HG03064 (cell line): ENCODE results near the gene NRXN3.

Experiments used
- ATAC-seq: cut with Tn5 transposase; IDR thresholded peaks from one replicate; pipeline ENCODE4 v1.9.1; 2021; ENCODE audit warnings: low read depth; ENCODE audit not compliant: unreplicated experiment

The NRXN3 gene

DNA sequence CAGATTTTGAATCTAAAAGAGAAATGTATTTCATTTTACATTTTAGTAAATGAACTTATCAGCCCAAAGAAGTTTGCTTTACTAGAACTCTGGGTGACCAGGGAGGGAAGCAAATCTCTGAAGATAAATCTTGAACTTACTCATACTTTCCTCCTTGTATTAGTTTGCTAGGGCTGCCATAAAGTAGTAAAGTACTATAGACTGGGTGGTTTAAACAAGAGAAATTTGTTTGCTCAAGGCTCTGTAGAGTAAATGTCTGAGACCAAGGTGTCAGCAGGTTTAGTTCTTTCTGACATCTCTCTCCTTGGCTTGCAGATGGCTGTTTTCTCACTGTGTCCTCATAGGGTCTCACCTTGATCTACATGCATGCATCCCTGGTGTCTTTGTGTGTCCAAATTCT lies 1115.1 kb downstream of the NRXN3 start:
- ATAC-seq: no peak

DNA sequence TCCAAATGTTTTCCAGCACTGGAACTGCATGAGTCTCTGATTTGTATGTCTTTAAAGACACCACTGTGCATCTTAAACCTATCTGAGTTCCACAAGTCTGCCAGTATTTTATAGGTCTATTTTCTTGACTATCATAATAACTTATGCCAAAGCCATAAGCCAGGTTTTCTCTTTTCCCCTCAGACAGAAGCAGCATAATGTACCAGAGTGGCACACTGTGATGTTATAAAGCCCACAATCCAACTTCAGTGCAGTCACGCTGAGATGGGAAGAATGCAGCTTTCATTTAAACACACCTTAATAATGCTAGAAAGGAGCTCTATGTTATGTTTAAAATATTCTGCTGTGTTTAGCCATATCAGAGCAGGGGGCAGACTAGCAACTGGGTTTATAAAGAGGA lies 1117.8 kb downstream of the NRXN3 start:
- no peak for ATAC-seq

DNA sequence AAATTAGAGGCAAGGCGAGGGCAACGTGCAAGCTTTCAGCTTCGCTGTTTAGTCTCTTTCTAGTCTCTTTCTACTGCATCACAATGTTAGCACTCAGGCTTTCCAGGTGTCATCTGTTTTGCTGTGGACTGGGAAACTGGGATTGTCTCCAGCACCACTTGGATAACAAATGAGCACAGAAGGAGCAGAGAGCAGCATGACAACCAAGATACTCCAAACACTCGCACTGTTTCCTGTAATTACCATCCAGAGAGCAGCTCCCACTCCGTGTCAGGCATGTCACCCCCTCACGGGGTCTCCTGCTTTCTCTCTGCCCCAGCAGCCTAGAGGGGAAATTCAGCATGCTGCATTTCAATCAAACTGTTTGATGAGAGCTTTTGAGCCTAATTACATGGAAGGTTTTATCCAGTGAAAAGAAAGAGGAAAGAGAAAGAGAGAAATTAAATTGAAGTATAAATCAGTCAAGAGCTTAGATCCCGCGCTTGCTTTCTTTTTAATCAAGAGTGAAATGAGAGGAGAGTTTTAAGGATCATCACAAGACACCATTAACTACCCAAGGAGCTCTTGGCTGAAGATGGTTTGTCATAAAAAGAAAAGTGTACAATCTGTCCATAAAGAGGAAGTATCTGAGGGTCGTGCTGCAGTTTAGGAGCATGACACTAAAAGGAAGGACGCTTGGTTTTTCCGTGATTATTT lies 1123.5 kb downstream of the NRXN3 start:
- no peak for ATAC-seq

DNA sequence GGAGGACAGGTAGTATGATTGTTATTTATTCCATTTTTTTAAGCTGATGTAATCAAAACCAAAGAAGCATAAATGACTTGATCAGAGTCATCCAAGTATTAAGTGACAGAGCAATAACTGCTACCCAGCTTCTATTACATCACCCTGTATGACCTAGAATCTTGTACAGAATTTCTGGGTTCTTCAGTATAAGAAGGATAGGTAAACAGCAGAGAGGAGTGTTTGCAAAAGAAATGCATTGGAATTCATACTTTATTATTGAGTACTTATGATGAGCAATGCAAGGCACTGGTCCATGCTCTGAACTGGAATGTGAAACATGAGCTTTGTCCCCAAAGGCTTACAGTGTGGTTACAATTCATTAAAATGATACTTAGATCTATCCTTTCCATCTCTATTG lies 1124.3 kb downstream of the NRXN3 start:
- no peak for ATAC-seq

DNA sequence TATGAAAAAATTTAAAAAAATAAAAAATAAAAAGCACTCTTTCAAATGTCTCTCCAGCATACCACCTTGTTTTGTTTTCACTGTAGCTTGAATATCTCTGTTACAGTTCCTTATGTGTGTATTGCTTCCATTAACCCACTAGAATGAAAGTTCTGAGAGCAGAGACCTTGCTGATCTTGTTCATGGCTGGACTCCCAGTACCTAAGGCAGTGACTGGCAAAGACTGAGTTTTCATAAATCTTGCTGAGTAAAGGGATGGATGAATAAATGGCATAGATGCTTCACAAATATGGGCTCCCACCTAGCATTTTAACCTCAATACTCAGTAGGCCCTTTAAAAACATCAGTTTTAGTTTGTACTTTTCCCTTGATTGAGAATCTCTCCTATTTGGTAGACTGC lies 1125.2 kb downstream of the NRXN3 start:
- ATAC-seq: no peak

DNA sequence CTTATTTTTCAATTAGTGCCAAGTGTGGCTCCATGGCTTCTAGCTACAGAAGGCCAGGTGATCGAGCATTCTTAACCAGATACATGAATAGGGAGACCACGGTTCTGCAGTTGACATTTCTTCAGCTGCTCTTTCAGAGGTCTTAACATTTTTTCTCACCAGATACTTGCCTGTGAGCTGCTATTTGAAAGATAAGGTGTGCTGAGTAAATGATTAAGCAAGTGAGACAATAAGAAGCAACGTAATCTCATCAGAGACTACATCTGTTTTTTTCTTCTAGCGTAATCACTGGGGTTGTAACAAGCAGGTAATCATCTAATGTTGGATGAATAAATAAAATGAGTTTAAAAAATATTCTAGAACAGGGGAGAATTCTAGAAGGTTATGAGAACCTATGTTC lies 1128.2 kb downstream of the NRXN3 start:
- no peak for ATAC-seq

DNA sequence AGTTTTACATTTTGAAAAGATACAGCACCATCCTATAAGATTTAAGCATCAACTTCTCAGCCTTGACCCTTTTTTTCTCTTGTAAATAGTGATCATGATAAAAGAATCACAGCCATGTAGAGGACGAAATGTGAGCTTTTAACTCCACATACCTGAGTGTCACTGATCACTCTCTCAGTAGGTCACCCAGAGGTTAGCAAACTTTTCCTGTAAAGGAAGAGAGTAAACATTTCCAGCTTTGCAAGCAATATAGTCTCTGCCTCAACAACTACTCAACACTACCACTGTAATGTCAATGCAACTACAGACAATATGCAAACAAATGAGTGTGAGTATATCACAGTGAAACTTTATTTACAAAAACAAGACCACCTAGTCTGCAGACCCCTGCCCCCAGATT lies 1129.0 kb downstream of the NRXN3 start:
- no peak for ATAC-seq

DNA sequence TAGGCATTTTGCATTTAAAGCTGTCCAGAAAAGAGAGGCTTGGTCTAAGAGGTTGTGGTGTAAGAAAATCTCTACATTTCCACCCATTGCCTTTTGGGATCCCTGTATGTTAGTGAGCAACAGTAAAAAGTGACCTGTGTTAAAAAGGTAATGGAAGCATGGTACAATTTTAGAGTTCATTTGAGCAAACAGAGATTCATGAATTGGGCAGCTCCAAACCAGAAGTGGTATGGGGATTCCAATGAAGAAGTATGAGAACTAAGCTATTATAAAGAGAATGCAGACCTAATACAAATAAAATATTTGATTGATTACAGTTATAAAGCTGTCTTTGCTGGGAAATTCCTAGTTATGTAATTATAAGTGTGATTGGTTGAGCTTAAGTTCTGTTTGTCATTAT lies 1134.1 kb downstream of the NRXN3 start:
- ATAC-seq: no peak

DNA sequence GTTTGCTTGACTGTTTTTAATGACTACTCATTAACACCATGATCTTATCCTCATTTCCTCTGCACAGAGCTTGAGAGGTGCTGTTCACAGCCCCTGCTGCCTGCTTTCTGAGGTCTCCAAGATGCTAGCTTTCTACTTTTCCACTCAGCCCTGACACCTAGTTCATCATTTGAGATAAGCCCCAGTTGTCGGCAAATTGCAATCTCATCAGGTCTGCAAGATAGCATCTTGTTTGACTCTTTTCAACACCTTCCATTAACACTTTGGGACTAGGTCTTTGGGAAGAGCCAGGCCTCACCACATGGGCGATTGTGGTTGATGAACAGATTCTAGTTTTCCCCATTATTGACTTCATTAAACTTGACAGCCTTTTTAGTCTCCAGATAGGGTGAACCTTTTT lies 1136.4 kb downstream of the NRXN3 start:
- ATAC-seq: no peak

DNA sequence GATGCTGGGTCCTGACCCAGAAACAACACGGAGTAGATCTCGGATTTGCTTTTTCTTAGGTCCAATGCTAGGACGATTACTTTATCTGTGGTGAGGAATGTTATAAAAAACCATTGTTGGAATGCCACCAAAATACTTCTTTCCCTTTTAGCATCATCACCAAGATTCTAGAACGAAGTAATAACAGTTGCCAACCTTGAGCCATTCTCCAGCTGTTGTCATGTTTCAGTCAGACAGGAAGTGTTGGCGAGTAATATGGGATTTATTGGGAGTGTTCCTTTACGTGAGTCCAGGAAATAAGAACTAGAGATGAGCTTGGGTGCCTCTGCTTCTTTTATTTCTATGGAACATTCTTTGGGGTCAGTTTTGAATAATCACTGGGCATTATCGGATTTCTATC lies 1148.2 kb downstream of the NRXN3 start:
- no peak for ATAC-seq

DNA sequence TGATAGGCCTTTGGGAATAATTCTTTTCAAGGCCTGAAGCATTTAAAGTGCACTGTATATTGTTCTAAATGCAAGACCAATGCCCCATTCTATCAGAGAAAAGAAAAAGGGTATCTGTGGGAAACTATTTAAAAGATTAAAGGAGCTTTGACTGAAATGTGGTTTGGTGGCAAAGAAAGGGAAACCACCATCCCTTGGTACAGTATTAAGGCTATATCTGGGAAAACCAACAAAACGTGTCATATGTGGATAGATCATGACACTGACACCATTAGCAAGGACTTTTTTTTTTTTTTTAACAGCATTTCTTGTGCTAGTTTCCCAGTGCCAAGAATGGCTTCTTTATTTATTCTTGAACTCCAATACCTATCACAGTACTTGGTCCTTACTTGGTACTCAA lies 1150.4 kb downstream of the NRXN3 start:
- ATAC-seq: no peak

DNA sequence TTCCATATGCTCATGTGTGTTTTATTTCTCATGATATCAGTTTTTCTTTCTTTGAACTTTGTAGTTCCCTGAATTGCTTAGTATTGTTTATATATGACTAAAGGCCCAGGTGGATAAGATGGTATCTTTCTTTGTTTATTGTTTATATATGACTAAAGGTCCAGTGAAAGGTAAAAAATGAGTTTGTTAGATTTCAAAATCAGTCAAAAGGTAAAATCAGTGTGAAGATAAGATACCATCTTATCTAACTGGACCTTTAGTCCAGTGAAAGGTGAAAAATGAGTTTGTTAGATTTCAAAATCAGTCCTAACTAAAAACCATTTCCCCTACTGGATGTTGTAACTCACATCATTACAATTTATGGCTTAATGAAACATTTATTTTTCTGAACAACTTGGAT lies 1150.9 kb downstream of the NRXN3 start:
- ATAC-seq: no peak

DNA sequence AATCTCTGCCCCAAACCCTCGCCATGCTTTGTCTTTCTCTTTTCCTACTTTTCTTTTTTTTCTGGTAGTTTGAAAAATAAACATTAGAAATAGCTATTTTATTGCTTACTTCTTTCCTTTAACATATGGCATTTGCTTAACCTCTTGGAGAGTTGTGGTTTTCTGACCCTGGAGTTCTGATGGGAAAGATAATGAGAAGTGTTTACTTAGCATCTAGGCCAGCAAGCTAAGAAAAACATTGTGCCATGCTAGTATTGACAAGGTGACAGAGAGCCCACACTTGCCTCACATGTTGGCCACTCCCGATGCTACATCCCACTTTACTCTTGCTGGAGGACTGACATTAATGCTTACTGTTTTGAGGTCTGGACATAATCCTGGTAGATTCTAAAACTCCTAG lies 1154.9 kb downstream of the NRXN3 start:
- ATAC-seq: no peak

DNA sequence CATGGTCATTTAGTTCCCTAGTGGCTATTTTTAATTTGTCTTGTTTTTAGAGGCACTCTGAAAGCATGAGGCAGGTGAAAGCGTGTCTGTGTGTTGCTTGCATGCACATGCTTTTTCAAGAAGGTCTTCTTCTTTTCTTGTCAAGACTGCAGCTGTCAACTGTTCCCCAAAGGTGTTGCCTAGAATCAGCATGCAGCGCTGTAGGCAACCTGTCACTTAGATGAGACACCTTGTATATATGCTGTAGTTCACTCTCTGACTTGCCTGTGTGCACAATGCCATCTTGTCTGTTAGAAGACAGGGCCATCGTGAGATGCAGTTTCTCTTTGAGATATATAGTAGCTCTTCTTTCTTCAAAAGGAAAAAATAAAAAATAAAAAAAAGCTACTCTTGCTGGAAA lies 1155.4 kb downstream of the NRXN3 start:
- ATAC-seq: no peak

DNA sequence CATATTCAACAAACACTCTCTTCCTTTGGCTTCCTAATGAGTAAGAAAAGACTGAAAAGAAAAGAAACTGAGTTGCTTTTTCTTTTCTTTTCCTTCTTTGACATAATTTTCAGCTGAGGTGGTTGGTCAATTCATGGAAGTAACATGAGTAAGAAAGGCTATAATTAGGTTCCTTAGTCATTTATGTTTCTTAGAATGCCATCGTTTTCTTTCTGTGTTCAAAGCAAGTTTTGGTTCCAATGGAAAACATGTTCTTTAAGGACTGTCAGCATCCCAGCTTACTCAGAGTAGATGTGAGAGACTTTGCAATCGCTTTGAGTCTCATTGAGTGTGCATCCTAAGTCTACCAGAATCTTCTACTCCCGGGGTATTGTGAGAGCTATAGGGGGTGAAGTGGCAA lies 1158.7 kb downstream of the NRXN3 start:
- no peak for ATAC-seq

DNA sequence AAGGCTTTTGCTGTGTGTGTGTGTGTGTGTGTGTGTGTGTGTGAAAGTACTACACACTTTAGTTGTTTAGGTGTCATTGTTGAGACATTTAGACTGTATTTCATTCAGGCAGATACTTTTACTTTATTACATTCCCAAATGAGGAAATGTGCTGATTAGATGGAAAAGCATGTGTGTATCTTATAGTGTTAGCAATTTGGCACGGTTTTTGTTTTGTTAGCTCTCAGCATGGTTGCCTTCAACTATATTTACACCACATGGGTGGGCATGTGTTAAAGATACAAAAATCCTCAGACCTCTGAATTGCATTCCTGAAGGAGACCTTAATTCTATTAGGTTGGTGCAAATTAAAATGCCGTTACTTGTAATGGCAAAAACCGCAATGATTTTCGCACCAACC lies 1161.7 kb downstream of the NRXN3 start:
- ATAC-seq: no peak

DNA sequence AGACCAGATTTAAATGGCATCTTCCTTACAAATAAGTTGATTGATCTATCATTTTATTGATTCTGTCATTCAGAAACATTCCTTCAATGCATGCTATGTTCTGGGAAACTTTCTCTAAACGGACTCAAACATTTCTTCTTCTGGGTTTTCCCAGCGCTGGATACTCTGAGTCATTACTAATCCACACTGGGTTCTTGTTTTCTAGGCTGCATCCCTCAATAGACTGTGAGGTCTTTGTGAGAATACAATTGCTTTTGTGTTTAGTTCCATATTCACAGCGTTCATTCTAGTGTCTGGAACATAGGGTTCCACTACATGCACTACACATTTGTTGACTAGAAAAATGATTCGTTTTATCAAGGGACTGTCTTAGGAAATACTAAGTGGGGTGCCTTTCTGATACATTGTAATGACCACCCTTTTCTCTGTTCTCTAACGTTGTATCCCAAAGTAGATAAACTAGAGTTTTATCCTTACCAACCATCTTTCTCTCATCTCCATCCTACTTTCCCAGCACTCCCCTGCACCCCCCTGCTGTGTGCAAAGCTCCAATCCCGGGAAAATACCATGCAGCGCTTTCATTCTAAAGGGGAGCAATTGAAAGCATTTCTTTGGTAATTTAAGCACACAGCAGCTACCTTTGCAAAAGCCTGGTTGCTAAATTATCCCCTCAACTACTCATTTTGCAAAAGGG lies 1162.5 kb downstream of the NRXN3 start:
- ATAC-seq: no peak

DNA sequence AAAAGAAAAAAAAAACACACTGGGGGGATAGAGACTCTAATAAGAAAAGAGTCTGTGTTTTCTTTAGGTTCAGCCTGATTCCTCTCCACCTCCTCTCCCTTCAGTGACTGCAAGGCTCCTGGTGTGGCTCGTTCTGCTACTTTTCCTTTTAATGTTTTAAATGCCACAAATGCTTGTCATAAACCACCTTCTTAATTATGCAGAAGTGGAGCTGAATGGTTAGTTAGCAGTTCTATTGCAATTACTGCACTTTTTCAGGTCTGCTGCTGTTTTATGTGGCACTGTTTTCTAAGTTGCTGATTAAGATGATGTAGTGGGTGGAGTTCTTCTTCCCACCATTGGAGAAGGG lies 1163.0 kb downstream of the NRXN3 start:
- no peak for ATAC-seq

DNA sequence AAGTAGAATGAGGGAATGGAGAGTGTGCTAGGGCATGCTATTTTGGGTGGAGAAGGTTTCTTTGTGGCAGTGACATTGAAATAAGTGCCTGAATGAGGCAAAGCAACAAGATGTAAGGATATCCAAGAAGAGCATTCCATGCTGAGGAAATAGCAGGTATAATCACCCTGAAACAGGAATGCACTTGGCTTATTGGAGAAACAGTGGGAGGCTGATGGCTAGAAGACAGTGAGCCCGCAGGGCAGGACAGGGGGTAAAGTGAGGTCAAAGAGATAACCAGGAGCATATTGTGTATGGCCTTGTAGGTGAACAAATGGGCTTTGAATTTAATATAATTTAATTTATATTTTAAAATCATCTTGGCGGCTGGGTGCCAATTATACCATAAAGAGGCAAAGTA lies 1164.1 kb downstream of the NRXN3 start:
- no peak for ATAC-seq

DNA sequence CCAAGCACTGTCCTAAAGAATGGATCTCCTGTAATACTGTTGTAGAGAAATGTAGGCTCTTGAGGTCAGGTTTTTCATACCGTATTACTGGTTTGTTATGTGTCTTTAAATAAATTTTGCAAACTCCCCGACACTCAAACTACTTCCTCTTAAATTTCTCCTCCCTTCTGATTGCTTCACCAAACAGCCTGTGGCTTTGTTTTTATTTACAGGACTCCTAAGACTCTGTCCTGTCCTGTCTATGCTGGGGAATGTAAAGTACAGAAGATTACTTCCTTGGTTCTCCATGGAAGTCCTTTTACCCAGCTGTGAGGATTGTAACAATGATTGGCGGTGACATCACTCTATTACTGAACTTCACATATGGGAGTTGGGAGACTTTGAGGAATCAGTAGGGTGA lies 1167.6 kb downstream of the NRXN3 start:
- ATAC-seq: no peak

DNA sequence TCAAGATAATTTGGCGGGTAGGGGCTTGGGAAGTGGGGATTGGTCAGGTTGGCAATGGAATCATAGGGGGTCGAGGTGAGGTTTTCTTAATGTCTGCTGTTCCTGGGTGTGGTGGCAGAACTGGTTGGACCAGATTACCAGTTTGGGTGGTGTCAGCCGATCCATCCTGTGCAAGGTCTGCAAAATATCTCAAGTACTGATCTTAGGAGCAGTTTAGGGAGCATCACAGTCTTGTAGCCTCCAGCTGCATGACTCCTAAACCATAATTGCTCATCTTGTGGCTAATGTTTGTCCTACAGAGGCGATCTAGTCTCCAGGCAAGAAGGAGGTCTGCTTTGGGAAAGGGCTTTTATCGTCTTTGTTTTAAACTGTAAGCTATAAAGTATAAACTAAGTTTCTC lies 1172.8 kb downstream of the NRXN3 start:
- no peak for ATAC-seq

DNA sequence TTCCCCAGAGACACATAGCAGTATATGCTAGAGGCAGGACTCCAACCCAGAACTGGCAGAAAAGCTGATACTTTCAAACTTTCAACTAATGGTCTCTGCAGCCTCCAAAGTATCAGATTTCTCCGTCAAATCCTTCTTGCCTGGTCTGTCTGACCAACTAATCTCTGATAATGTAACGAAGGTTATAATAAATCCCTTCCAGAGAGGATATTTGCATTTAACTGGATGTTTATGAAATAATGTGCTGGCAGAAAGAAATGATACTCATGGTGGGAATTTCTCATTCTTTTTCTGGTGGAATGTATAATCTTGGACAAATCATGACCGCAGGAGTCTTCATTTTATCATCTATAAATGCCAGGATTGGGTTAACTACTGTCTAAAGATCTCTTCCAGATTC lies 1180.8 kb downstream of the NRXN3 start:
- no peak for ATAC-seq
